Fibroblast of lung (primary cell): ENCODE measurements around the gene PPP1R1B. TPM values are rescaled to one million over a fixed set of nuclear protein-coding genes. Genes with fewer than 3 reads are reported as not detected.

Source experiments
- DNase-seq, 2 donors: peaks; one replicate each; pipeline versions ENCODE4 v3.0.0 to v3.0.0-alpha.2; 2010; ENCODE audit warnings: low read depth in 2 of 2
- H2AFZ ChIP-seq: 2 replicates; pipeline ENCODE4 v1.5.1; 2012; ENCODE audit warnings: low read length, control low read depth, inconsistent platforms
- H3K27ac ChIP-seq: 2 replicates; pipeline ENCODE4 v1.5.1; 2011; ENCODE audit warnings: low read length, control low read depth; ENCODE audit not compliant: insufficient read depth
- H3K27me3 ChIP-seq: 2 replicates; pipeline ENCODE4 v1.5.1; 2011; ENCODE audit warnings: mild to moderate bottlenecking, low read length; ENCODE audit not compliant: control insufficient read depth, insufficient read depth
- H3K36me3 ChIP-seq: 2 replicates; pipeline ENCODE4 v1.5.1; 2011; ENCODE audit warnings: low read length; ENCODE audit not compliant: control insufficient read depth, insufficient read depth
- H3K4me1 ChIP-seq: 2 replicates; pipeline ENCODE4 v1.5.1; 2011; ENCODE audit warnings: low read length; ENCODE audit not compliant: control insufficient read depth, insufficient read depth; ENCODE audit errors: extremely low read depth
- H3K4me2 ChIP-seq: 2 replicates; pipeline ENCODE4 v1.5.1; 2011; ENCODE audit warnings: low read length, control low read depth; ENCODE audit not compliant: insufficient read depth; ENCODE audit errors: extremely low read depth
- H3K4me3 ChIP-seq, 4 experiments: fragments of 200-600 bp in 1 of 4; sonication (generic) in 1 of 4; replicated peaks in 1 of 4; 2 replicates each; pipeline ENCODE4 v1.5.1; 2011 to 2016; ENCODE audit warnings: low read length in 4 of 4, low read depth in 3 of 4, mild to moderate bottlenecking in 3 of 4, control low read depth in 2 of 4, inconsistent platforms in 1 of 4, mixed read lengths in 1 of 4; ENCODE audit not compliant: insufficient read depth in 1 of 4; ENCODE audit errors: control extremely low read depth in 1 of 4
- H3K79me2 ChIP-seq: 2 replicates; pipeline ENCODE4 v1.5.1; 2012; ENCODE audit warnings: mild to moderate bottlenecking, low read length, inconsistent platforms; ENCODE audit not compliant: control insufficient read depth, insufficient read depth
- H3K9ac ChIP-seq: 2 replicates; pipeline ENCODE4 v1.5.1; 2011; ENCODE audit warnings: mild to moderate bottlenecking, low read length, control low read depth; ENCODE audit not compliant: insufficient read depth
- H3K9me3 ChIP-seq: 2 replicates; pipeline ENCODE4 v1.5.1; 2012; ENCODE audit warnings: low read depth, low read length; ENCODE audit not compliant: control insufficient read depth, insufficient read depth
- H4K20me1 ChIP-seq: 2 replicates; pipeline ENCODE4 v1.5.1; 2011; ENCODE audit warnings: low read length; ENCODE audit not compliant: control insufficient read depth, insufficient read depth; ENCODE audit errors: extremely low read depth
- EZH2 ChIP-seq: IDR thresholded peaks from 2 replicates; pipeline ENCODE4 v1.5.1; 2012; ENCODE audit warnings: low read length, control low read depth, mild to moderate bottlenecking; ENCODE audit errors: missing control alignments
- polyA plus RNA-seq, 2 donors: library from polyadenylated mRNA; depleted of rRNA in 1 of 2; stranded (reverse) in 1 of 2; unstranded in 1 of 2; fragments of >200 nt; gene quantifications; 2 replicates each; pipeline ENCODE4 v1.2.1, GENCODE V29; 2011 to 2012; ENCODE audit warnings: missing spikeins in 1 of 2
- total RNA-seq: library from RNA; depleted of rRNA; stranded (reverse); fragments of >200 nt; gene quantifications from 2 replicates; pipeline ENCODE4 v1.2.1, GENCODE V29; 2014
- TF ChIP-seq, protein P1 (sequence below), 2 donors: IDR thresholded peaks in 1 of 2; conservative IDR thresholded peaks in 1 of 2; 1 replicate in 1 of 2; 2 replicates in 1 of 2; pipeline ENCODE4 v1.5.1; 2011 to 2012; ENCODE audit warnings: low read length in 2 of 2, control low read depth in 1 of 2, inconsistent platforms in 1 of 2, low read depth in 1 of 2, mild to moderate bottlenecking in 1 of 2

PPP1R1B gene
- total and polyA plus RNA-seq, 2 donors (not counting 1 experiment from before 2014, with no cell fraction given) = under 0.01 to 0.05 TPM

DNA sequence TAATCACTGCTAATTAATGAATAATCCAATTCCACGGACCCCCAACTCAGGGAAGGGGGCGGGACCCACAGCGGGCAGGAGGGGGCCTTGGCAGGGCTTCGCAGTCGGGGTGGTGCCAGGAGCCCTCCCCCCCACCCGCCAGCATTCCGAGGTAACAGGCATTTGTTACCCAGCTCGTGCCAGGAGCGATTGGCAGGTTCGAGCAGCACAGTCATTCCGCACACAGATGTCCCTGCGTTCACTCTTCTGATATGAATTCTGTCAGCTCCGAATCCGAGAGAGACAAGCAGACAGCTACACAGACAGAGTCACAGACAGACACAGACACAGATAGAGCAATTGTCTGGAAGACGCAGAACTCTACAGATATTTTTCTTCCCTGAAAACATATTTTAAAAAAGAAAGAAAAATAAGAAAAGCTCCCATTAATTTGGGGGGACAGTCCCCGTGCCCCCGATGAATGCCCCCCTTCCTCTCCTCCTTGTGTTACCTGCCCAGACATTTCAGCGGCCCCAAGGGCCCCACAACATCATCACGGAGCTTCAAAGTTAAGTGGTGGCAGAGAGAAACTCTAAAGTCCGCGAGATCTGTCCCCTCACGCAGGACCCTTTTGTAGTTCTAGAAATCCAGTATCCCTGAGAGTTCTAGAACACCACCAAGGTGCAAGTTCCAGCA is 29.2 kb upstream of the PPP1R1B start:
- Histone ChIP-seq H4K20me1 (no peaks in the 10 kb centered on the region), H3K27me3 (peaks cover 69% of the 10 kb centered on the region), H3K4me2 (no peak overlapping the region), H3K9me3 (no peaks in the 10 kb centered on the region), H3K9ac (no peak overlapping the region), H3K4me3 (no peak overlapping the region), H3K36me3 (no peaks in the 10 kb centered on the region), H3K27ac (no peak overlapping the region), H3K79me2 (no peaks in the 10 kb centered on the region), H2AFZ (no peak overlapping the region), H3K4me1 (no peaks in the 10 kb centered on the region)
- DNase-seq = no peak
- TF ChIP-seq EZH2 = no peak
- TF ChIP-seq, protein P1, sequence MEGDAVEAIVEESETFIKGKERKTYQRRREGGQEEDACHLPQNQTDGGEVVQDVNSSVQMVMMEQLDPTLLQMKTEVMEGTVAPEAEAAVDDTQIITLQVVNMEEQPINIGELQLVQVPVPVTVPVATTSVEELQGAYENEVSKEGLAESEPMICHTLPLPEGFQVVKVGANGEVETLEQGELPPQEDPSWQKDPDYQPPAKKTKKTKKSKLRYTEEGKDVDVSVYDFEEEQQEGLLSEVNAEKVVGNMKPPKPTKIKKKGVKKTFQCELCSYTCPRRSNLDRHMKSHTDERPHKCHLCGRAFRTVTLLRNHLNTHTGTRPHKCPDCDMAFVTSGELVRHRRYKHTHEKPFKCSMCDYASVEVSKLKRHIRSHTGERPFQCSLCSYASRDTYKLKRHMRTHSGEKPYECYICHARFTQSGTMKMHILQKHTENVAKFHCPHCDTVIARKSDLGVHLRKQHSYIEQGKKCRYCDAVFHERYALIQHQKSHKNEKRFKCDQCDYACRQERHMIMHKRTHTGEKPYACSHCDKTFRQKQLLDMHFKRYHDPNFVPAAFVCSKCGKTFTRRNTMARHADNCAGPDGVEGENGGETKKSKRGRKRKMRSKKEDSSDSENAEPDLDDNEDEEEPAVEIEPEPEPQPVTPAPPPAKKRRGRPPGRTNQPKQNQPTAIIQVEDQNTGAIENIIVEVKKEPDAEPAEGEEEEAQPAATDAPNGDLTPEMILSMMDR (conservative IDR thresholded peaks at IDR 0.05 in 1 of 2, IDR thresholded peaks at IDR 0.05 in 1 of 2; ENCODE audit: low read depth in 1 of 2, low read length in 2 of 2) = no peak

DNA sequence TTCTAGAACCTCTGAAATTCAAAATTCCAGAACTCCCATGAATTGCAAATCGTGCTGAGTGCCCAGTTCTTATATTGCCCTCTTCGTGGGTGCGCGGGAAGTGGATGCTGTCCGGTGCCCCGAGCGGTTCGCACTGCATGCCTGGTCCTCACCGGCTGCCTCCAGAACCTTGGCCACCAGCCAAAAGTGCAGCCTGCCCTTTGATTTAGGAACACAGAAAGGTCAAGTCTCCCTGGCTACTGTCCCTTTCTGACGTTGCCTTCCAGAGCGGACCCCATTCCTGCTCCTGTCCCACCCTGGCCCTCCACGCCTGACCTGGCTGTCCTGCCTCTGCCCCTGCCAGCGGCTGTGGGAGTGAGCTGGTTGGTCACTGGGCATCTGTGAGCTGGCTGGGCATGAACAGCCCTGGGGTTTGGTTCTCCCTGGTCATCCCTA is 28.7 kb upstream of the PPP1R1B start:
- H4K20me1 ChIP-seq = no peaks in the 10 kb centered on the region
- H3K4me2 ChIP-seq = no peak overlapping the region
- no peaks in the 10 kb centered on the region for H3K4me1 ChIP-seq
- no peaks in the 10 kb centered on the region for H3K36me3 ChIP-seq
- DNase-seq = no peak
- H3K27me3 ChIP-seq = peaks cover 74% of the 10 kb centered on the region
- no peak overlapping the region for H3K27ac ChIP-seq
- peak; percentile 74 for TF ChIP-seq EZH2
- TF ChIP-seq, protein P1 (conservative IDR thresholded peaks at IDR 0.05 in 1 of 2, IDR thresholded peaks at IDR 0.05 in 1 of 2; ENCODE audit: low read depth in 1 of 2, low read length in 2 of 2) = no peak
- no peaks in the 10 kb centered on the region for H3K79me2 ChIP-seq
- no peak overlapping the region for H3K4me3 ChIP-seq
- H3K9ac ChIP-seq = no peak overlapping the region
- H3K9me3 ChIP-seq = no peaks in the 10 kb centered on the region
- no peak overlapping the region for H2AFZ ChIP-seq

DNA sequence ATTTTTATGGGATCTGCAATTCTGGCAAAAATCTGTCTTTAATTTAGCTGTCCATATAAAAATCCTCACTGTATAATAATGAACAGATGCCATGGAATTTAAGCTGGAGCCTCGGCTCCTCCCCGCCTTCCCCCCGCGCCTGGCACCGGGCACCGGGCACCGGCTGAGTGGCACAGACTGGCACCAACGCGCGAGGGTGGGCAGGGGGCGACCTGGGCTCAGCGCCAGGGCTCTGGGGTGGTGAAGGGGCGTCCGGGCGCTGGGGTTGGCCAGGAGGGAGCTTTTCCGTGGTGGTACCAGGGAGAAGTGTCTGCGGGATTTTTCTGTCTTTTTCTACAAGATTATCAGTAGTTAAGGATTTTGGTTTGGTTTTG is 28.1 kb upstream of the PPP1R1B start:
- H3K36me3 ChIP-seq = no peaks in the 10 kb centered on the region
- no peak overlapping the region for H3K27ac ChIP-seq
- no peaks in the 10 kb centered on the region for H3K4me1 ChIP-seq
- no peak overlapping the region for H2AFZ ChIP-seq
- no peak overlapping the region for H3K4me2 ChIP-seq
- no peaks in the 10 kb centered on the region for H3K9me3 ChIP-seq
- no peak for TF ChIP-seq EZH2
- TF ChIP-seq, protein P1 (conservative IDR thresholded peaks at IDR 0.05 in 1 of 2, IDR thresholded peaks at IDR 0.05 in 1 of 2; ENCODE audit: low read depth in 1 of 2, low read length in 2 of 2) = no peak
- no peak for DNase-seq
- no peaks in the 10 kb centered on the region for H3K79me2 ChIP-seq
- peaks cover 80% of the 10 kb centered on the region for H3K27me3 ChIP-seq
- no peaks in the 10 kb centered on the region for H4K20me1 ChIP-seq
- H3K9ac ChIP-seq = no peak overlapping the region
- no peak overlapping the region for H3K4me3 ChIP-seq
